GM19324 (cell line): Measurements from ENCODE around the gene CRYBG1.

Experiments
- ATAC-seq: cut with Tn5 transposase; IDR thresholded peaks from one replicate; pipeline ENCODE4 v1.9.1; 2021; ENCODE audit warnings: mild to moderate bottlenecking, moderate library complexity; ENCODE audit not compliant: unreplicated experiment, low FRiP score

Gene CRYBG1

GRCh38 chr6:106360410-106360988, at the start of gene CRYBG1:
TSS of gene CRYBG1 (plus strand) at chr6:106360717. CDS start at chr6:106360909, 192 bp downstream.
- ATAC-seq, result no peak

- ATAC-seq, result no peak
These were observed 44.6 kb upstream of the CRYBG1 start for GRCh38 chr6:106315765-106316374.

GRCh38 chr6:106316375-106316766, 44.1 kb upstream of the CRYBG1 start:
- no peak for ATAC-seq

- ATAC-seq, result no peak
These were observed 42.5 kb upstream of the CRYBG1 start for GRCh38 chr6:106318061-106318460.

- no peak for ATAC-seq
These were observed 41.7 kb upstream of the CRYBG1 start for GRCh38 chr6:106318851-106319250.

GRCh38 chr6:106321940-106322339, 38.6 kb upstream of the CRYBG1 start:
- no peak for ATAC-seq

- no peak for ATAC-seq
These were observed 35.7 kb upstream of the CRYBG1 start for GRCh38 chr6:106324726-106325335.

- ATAC-seq, result peak; percentile 97
These were observed 35.0 kb upstream of the CRYBG1 start, which contains the start of gene ATG5 for GRCh38 chr6:106325336-106326178. TSS of gene ATG5 (minus strand) at chr6:106325760. CDS start at chr6:106316208, 9,552 bp downstream.

- no peak for ATAC-seq
These were observed 25.7 kb upstream of the CRYBG1 start for GRCh38 chr6:106334646-106335448.

GRCh38 chr6:106339334-106340029, 21.0 kb upstream of the CRYBG1 start:
- no peak for ATAC-seq

- ATAC-seq, result no peak
These were observed 13.3 kb upstream of the CRYBG1 start for GRCh38 chr6:106347219-106347618.

GRCh38 chr6:106356378-106356777, 4.1 kb upstream of the CRYBG1 start:
- no peak for ATAC-seq

GRCh38 chr6:106359959-106360409, 533 bp upstream of the CRYBG1 start:
- ATAC-seq, result no peak

GRCh38 chr6:106360989-106361430, 493 bp downstream of the CRYBG1 start:
- no peak for ATAC-seq

GRCh38 chr6:106363401-106364138, 3.1 kb downstream of the CRYBG1 start:
- no peak for ATAC-seq

- no peak for ATAC-seq
These were observed 9.2 kb downstream of the CRYBG1 start for GRCh38 chr6:106369739-106370138.

- no peak for ATAC-seq
These were observed 10.1 kb downstream of the CRYBG1 start for GRCh38 chr6:106370639-106371038.

GRCh38 chr6:106372838-106373501, 12.5 kb downstream of the CRYBG1 start:
- no peak for ATAC-seq
